Activated CD4-positive, alpha-beta memory T cell treated with anti-CD3 and anti-CD28 coated beads for 36 hours (primary cell): ENCODE measurements around the gene TMEM178A. TPM values are rescaled to one million over a fixed set of nuclear protein-coding genes. Genes with fewer than 3 reads are reported as not detected.

ENCODE experiments used
- CTCF ChIA-PET: fragments of 350-600 bp; sonication (Branson Sonifier 250); formaldehyde crosslinking; loops from one replicate; lab custom pipeline; 2021; ENCODE audit warnings: antibody characterized with exemption, inconsistent platforms; lab: Charles Lee
- POLR2A ChIA-PET: fragments of 350-600 bp; sonication (Branson Sonifier 250); formaldehyde crosslinking; loops from one replicate; lab custom pipeline; 2021; ENCODE audit warnings: antibody characterized with exemption; lab: Charles Lee
- DNase-seq: peaks from one replicate; pipeline ENCODE4 v3.0.0-alpha.2; 2020
- H3K27ac Mint-ChIP-seq: one replicate; pipeline ENCODE4 v1.8.0; 2021; ENCODE audit warnings: mixed read lengths
- H3K27me3 Mint-ChIP-seq: one replicate; pipeline ENCODE4 v1.8.0; 2021; ENCODE audit warnings: mixed read lengths
- H3K36me3 Mint-ChIP-seq: one replicate; pipeline ENCODE4 v1.8.0; 2021; ENCODE audit warnings: mixed read lengths
- H3K4me1 Mint-ChIP-seq: one replicate; pipeline ENCODE4 v1.8.0; 2021; ENCODE audit warnings: low read depth, mixed read lengths
- H3K4me3 Mint-ChIP-seq: one replicate; pipeline ENCODE4 v1.8.0; 2021; ENCODE audit warnings: mild to moderate bottlenecking, mixed read lengths
- H3K9me3 Mint-ChIP-seq: one replicate; pipeline ENCODE4 v1.8.0; 2021; ENCODE audit warnings: mixed read lengths
- intact Hi-C: fragments of 100-400 bp; cut with micrococcal nuclease; formaldehyde crosslinking; loops from one replicate; pipeline ENCODE4 v1.15.1; 2023
- total RNA-seq, 2 experiments: library from RNA; stranded (reverse); gene quantifications; one replicate each; pipeline ENCODE4 v1.2.3, GENCODE V29; 2021

The TMEM178A gene
- total RNA-seq, 2 experiments from 2014 or later = 0.29 to 0.48 TPM

GRCh38 chr2:39735648-39736047, 69.9 kb downstream of the TMEM178A start:
- intact Hi-C loops = no loop called here
- ChIA-PET CTCF (interaction anchor here (0.6 kb wide), 2 partner anchors 15 to 437 kb away, joined by 3 to 4 read pairs; no protein-coding TSS in a partner anchor), POLR2A (no interaction called here)
- no peak overlapping the region for H3K4me3 Mint-ChIP-seq
- peaks cover 45% of the 10 kb centered on the region for H3K36me3 Mint-ChIP-seq
- no peak for DNase-seq
- H3K27ac Mint-ChIP-seq = no peak overlapping the region
- H3K27me3 Mint-ChIP-seq = no peaks in the 10 kb centered on the region
- H3K9me3 Mint-ChIP-seq = no peaks in the 10 kb centered on the region
- peaks cover 11% of the 10 kb centered on the region for H3K4me1 Mint-ChIP-seq

GRCh38 chr2:39736640-39737039, 70.9 kb downstream of the TMEM178A start:
- H3K4me3 Mint-ChIP-seq = no peak overlapping the region
- no peak overlapping the region for H3K27ac Mint-ChIP-seq
- ChIA-PET POLR2A (no interaction called here), CTCF (no interaction called here)
- no peaks in the 10 kb centered on the region for H3K27me3 Mint-ChIP-seq
- intact Hi-C loops = no loop called here
- H3K4me1 Mint-ChIP-seq = peaks cover 11% of the 10 kb centered on the region
- H3K9me3 Mint-ChIP-seq = no peaks in the 10 kb centered on the region
- DNase-seq = no peak
- H3K36me3 Mint-ChIP-seq = peaks cover 52% of the 10 kb centered on the region

GRCh38 chr2:39737661-39738060, 71.9 kb downstream of the TMEM178A start:
- CTCF ChIA-PET = no interaction called here
- Mint-ChIP-seq H3K36me3 (peaks cover 53% of the 10 kb centered on the region), H3K27me3 (no peaks in the 10 kb centered on the region), H3K4me3 (no peak overlapping the region), H3K9me3 (no peaks in the 10 kb centered on the region), H3K27ac (no peak overlapping the region), H3K4me1 (peaks cover 11% of the 10 kb centered on the region)
- intact Hi-C loops = no loop called here
- DNase-seq = no peak
- POLR2A ChIA-PET = no interaction called here

GRCh38 chr2:39738936-39739335, 73.2 kb downstream of the TMEM178A start:
- Mint-ChIP-seq H3K27ac (no peak overlapping the region), H3K9me3 (no peaks in the 10 kb centered on the region), H3K4me3 (no peak overlapping the region), H3K27me3 (no peaks in the 10 kb centered on the region), H3K36me3 (peaks cover 59% of the 10 kb centered on the region), H3K4me1 (peaks cover 11% of the 10 kb centered on the region)
- ChIA-PET POLR2A (no interaction called here), CTCF (interaction anchor here (1.0 kb wide), 1 partner anchor 9 kb away, joined by 4 read pairs; no protein-coding TSS in a partner anchor)
- no peak for DNase-seq
- intact Hi-C loops = no loop called here

DNA sequence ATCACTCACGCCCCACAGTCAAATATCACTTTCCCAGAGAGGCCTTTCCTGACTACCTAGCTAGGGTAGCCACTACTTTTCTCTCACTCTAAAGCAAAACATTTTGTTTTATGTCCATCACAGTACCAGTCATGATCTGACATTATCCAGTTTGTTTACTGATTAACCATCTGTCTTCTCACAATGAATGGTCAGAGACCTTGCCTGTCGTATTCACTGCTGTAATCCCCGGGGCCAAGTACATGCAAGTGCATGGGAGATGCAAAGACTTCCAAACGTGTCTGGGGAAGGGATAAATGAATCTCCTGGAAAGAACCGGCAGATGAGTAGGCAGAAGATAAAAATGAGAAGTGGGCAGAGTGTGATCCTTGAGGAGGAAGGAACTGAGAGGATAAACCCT, 73.7 kb downstream of the TMEM178A start:
- no peaks in the 10 kb centered on the region for H3K9me3 Mint-ChIP-seq
- POLR2A ChIA-PET = no interaction called here
- no peak overlapping the region for H3K27ac Mint-ChIP-seq
- intact Hi-C loops = no loop called here
- no peaks in the 10 kb centered on the region for H3K27me3 Mint-ChIP-seq
- no peak overlapping the region for H3K4me3 Mint-ChIP-seq
- DNase-seq = no peak
- CTCF ChIA-PET = interaction anchor here (1.0 to 1.4 kb wide), 2 partner anchors 9 to 10 kb away, joined by 4 to 5 read pairs; no protein-coding TSS in a partner anchor
- peaks cover 11% of the 10 kb centered on the region for H3K4me1 Mint-ChIP-seq
- H3K36me3 Mint-ChIP-seq = peaks cover 56% of the 10 kb centered on the region

DNA sequence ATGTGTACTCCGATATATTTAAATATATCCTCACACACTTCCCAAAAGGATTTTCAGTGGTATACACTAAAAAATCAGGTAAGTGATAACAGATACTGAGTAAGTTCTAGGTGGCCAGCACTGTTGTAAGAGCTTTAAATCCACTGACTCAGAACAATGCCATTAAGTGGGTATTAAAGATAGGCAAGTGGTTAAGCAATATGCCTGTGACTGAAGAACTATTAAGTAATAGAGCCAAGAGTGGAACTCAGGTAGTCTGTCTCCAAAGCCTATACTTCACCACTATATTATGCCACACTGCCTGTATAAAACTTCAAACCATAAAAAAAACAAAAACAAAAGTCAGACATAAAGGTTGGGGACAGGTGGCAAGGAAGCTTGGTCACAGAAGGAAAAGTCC, 76.2 kb downstream of the TMEM178A start:
- H3K36me3 Mint-ChIP-seq = peaks cover 43% of the 10 kb centered on the region
- H3K4me3 Mint-ChIP-seq = no peak overlapping the region
- intact Hi-C loops = no loop called here
- peaks cover 3% of the 10 kb centered on the region for H3K4me1 Mint-ChIP-seq
- H3K27me3 Mint-ChIP-seq = no peaks in the 10 kb centered on the region
- H3K27ac Mint-ChIP-seq = no peak overlapping the region
- no peaks in the 10 kb centered on the region for H3K9me3 Mint-ChIP-seq
- ChIA-PET CTCF (no interaction called here), POLR2A (no interaction called here)
- no peak for DNase-seq

DNA sequence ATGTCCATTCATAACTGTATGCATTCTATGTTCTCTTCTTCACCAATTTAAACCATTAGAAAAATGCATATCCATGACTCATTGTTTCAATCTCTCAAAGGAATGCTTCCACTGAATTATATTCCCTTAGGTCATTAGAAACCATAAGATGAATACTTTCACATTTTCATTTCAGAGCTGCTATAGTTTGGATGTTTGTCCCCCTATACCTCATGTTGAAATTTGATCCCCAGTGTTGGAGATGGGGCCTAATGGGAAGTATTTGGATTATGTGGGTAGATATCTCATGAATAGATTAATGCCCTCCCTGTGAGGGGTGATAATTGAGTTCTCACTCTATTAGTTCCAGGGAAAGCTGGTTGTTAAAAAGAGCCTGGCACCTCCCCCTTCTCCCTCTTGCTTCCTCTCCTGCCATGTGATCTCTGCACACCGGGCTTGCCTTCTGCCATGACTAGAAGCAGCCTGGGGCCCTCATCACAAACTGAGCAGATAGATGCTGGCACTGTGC, 77.6 kb downstream of the TMEM178A start:
- Mint-ChIP-seq H3K27ac (no peak overlapping the region), H3K9me3 (no peaks in the 10 kb centered on the region), H3K36me3 (peaks cover 35% of the 10 kb centered on the region), H3K4me3 (no peak overlapping the region), H3K4me1 (no peaks in the 10 kb centered on the region), H3K27me3 (no peaks in the 10 kb centered on the region)
- no peak for DNase-seq
- ChIA-PET POLR2A (no interaction called here), CTCF (interaction anchor here (1.9 kb wide), 1 partner anchor 10 kb away, joined by 6 read pairs; no protein-coding TSS in a partner anchor)
- intact Hi-C loops = no loop called here

GRCh38 chr2:39755466-39755865, 89.7 kb downstream of the TMEM178A start:
- H3K27ac Mint-ChIP-seq = no peak overlapping the region
- H3K4me3 Mint-ChIP-seq = no peak overlapping the region
- no peaks in the 10 kb centered on the region for H3K4me1 Mint-ChIP-seq
- ChIA-PET POLR2A (no interaction called here), CTCF (no interaction called here)
- peaks cover 60% of the 10 kb centered on the region for H3K36me3 Mint-ChIP-seq
- intact Hi-C loops = no loop called here
- no peak for DNase-seq
- no peaks in the 10 kb centered on the region for H3K27me3 Mint-ChIP-seq
- H3K9me3 Mint-ChIP-seq = no peaks in the 10 kb centered on the region

DNA sequence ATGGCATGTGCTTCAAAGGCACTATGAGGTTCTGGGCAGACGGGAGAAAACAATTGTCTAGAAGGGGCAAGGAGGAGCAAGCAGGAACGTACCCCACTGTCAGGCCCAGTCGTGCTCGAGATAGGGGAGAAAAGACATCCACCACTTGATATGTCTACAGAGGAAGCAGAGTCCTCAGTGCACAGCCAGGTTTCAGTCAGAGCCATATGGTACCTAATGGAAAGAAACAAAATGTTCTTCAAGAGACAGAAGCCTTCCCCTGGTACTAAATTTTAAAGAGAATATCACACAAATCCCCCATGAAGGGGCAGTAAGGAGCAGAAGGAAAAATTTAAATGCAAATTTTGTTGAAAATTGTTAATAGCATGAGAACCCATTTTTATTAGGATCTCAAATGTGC, 91.4 kb downstream of the TMEM178A start:
- DNase-seq = no peak
- H3K27me3 Mint-ChIP-seq = no peaks in the 10 kb centered on the region
- H3K27ac Mint-ChIP-seq = no peak overlapping the region
- H3K4me1 Mint-ChIP-seq = no peaks in the 10 kb centered on the region
- POLR2A ChIA-PET = no interaction called here
- H3K4me3 Mint-ChIP-seq = no peak overlapping the region
- H3K9me3 Mint-ChIP-seq = no peaks in the 10 kb centered on the region
- peaks cover 59% of the 10 kb centered on the region for H3K36me3 Mint-ChIP-seq
- CTCF ChIA-PET = no interaction called here
- intact Hi-C loops = no loop called here

DNA sequence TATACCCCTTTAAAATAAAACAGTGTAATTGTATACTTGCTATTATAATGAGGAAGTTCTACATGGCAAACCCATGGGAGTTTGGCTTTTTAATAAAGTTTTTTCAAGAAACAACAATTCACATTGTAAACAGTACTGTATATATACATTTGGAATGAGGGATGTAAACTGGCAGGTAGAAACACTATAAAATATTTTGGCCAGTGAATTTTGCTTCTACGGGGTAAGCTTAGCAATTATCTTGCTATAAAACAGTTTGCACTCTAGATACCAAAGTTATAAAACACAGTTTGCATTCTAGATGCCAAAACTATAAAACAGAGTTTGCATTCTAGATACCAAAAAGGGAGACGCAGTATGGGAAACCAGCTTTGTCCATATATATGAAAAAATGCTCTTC, 96.7 kb downstream of the TMEM178A start:
- Mint-ChIP-seq H3K36me3 (peaks cover 51% of the 10 kb centered on the region), H3K4me3 (no peak overlapping the region), H3K4me1 (no peaks in the 10 kb centered on the region), H3K27me3 (no peaks in the 10 kb centered on the region), H3K27ac (no peak overlapping the region), H3K9me3 (no peaks in the 10 kb centered on the region)
- no peak for DNase-seq
- POLR2A ChIA-PET = no interaction called here
- CTCF ChIA-PET = no interaction called here
- intact Hi-C loops = no loop called here

Other genes with a start within 250 kb of the TMEM178A start
- gene MAP4K3, start 228.6 kb upstream of the TMEM178A start, total RNA-seq = 10 to 100 TPM in 1 of 2 experiments, 1 to 10 TPM in 1; 9.9 to 10.1 TPM
- 10 to 100 TPM; 10.6 to 11.5 TPM for gene THUMPD2, start 113.3 kb downstream of the TMEM178A start, total RNA-seq